AG10803 (cell line): ENCODE measurements around the gene TARS2.

Experiments
- DNase-seq: peaks from one replicate; pipeline ENCODE4 v3.0.0; 2010; ENCODE audit warnings: low read depth
- H3K4me3 ChIP-seq: 2 replicates; pipeline ENCODE4 v1.5.1; 2011; ENCODE audit warnings: mild to moderate bottlenecking, low read length, control low read depth
- CTCF ChIP-seq: conservative IDR thresholded peaks from 2 replicates; pipeline ENCODE4 v1.5.1; 2011; ENCODE audit warnings: mild to moderate bottlenecking, low read length, control low read depth, inconsistent platforms

Gene TARS2

GRCh38 chr1:150528196-150528595 is 41.0 kb downstream of the TARS2 start:
- H3K4me3 ChIP-seq, result no peak overlapping the region
- DNase-seq, result peak; percentile 80
- TF ChIP-seq CTCF, result no peak

- no peak for TF ChIP-seq CTCF
- DNase-seq, result peak; percentile 85
- H3K4me3 ChIP-seq, result no peak overlapping the region
These were observed 41.8 kb downstream of the TARS2 start for GRCh38 chr1:150529017-150529416.

GRCh38 chr1:150530491-150531159 is 43.4 kb downstream of the TARS2 start:
- no peak for TF ChIP-seq CTCF
- no peak overlapping the region for H3K4me3 ChIP-seq
- DNase-seq, result no peak

GRCh38 chr1:150532860-150533259 is 45.6 kb downstream of the TARS2 start:
- H3K4me3 ChIP-seq, result no peak overlapping the region
- no peak for DNase-seq
- TF ChIP-seq CTCF, result no peak

GRCh38 chr1:150534002-150534401 is 46.8 kb downstream of the TARS2 start:
- no peak for TF ChIP-seq CTCF
- DNase-seq, result no peak
- H3K4me3 ChIP-seq, result no peak overlapping the region

- no peak for TF ChIP-seq CTCF
- no peak overlapping the region for H3K4me3 ChIP-seq
- peak; percentile 94 for DNase-seq
These were observed 48.5 kb downstream of the TARS2 start for GRCh38 chr1:150535511-150536287.
